ENCODE results near the gene CNGB1. TPM values are rescaled to one million over a fixed set of nuclear protein-coding genes. Genes with fewer than 3 reads are reported as not detected.

CNGB1 gene
- total and polyA plus RNA-seq, 2 of the 13 experiments (the other 11 are each of a cell fraction or from before 2014, with no cell fraction given), result 0.02 to 0.15 TPM

GRCh38 chr16:57915267-57915666 lies 55.7 kb downstream of the CNGB1 start:
- H3K9me3 ChIP-seq (ENCODE audit: low read length), result no peaks in the 10 kb centered on the region
- no peaks in the 10 kb centered on the region for H3K79me2 ChIP-seq (ENCODE audit: insufficient read depth, low read length)
- no peak for TF ChIP-seq HNF1A (IDR thresholded peaks at IDR 0.05; ENCODE audit: low read depth)
- TF ChIP-seq HNF1A (CRISPR knock-in tag; IDR thresholded peaks at IDR 0.05; ENCODE audit: borderline replicate concordance), result no peak
- TF ChIP-seq PITX1 (CRISPR knock-in tag; IDR thresholded peaks at IDR 0.05), result no peak
- no peak for TF ChIP-seq NFE2L2 (IDR thresholded peaks at IDR 0.05; ENCODE audit: low read length)
- no peak for TF ChIP-seq NONO (IDR thresholded peaks at IDR 0.05)
- TF ChIP-seq NONO (CRISPR knock-in tag; conservative IDR thresholded peaks at IDR 0.05), result no peak
- no peak for TF ChIP-seq POLR2AphosphoS5 (IDR thresholded peaks at IDR 0.05; ENCODE audit: low read depth, low read length)
- TF ChIP-seq ZSCAN30 (CRISPR knock-in tag; IDR thresholded peaks at IDR 0.05), result no peak
- TF ChIP-seq SP1 (IDR thresholded peaks at IDR 0.05), result no peak
- TF ChIP-seq SP1 (CRISPR knock-in tag; IDR thresholded peaks at IDR 0.05), result no peak
- no peak overlapping the region for H3K9ac ChIP-seq (ENCODE audit: insufficient read depth, low read depth, low read length)
- no peak overlapping the region for H3K4me2 ChIP-seq (ENCODE audit: low read depth, low read length)
- CTCF ChIA-PET (ENCODE audit: low intra/inter-chr PET ratio, low total read pairs), result no interaction called here
- no peak for FAIRE-seq
- H3K36me3 ChIP-seq (replicated peaks in 1 of 2; ENCODE audit: control insufficient read depth in 1 of 2, insufficient read depth in 2 of 2, low read length in 2 of 2), result no peaks in the 10 kb centered on the region
- no peak overlapping the region for H3K27ac ChIP-seq (ENCODE audit: extremely low read length, insufficient read depth, low read length)
- no peak for ATAC-seq
- H3K4me1 ChIP-seq (ENCODE audit: insufficient read depth, low read length), result no peaks in the 10 kb centered on the region
- DNase-seq (ENCODE audit: low spot score), result no peak
- no TSS peak for BruUV-seq (replicated peaks)
- H3K27me3 ChIP-seq (ENCODE audit: control insufficient read depth in 1 of 2, insufficient read depth in 2 of 2, low read length in 2 of 2), result peaks cover 3 to 21% of the 10 kb centered on the region in 2 experiments; a peak in 3 of 5 replicates
- POLR2A ChIA-PET, result no interaction called here
- H4K20me1 ChIP-seq (ENCODE audit: insufficient read depth, low read length), result no peaks in the 10 kb centered on the region
- 50% methylated on average over 9 of the region's 9 CpGs for WGBS (ENCODE audit: low lambda C conversion rate)
- H3K4me3 ChIP-seq (replicated peaks in 1 of 3; ENCODE audit: insufficient read depth in 1 of 3, low read depth in 2 of 3, low read length in 3 of 3), result no peak overlapping the region
- no peak overlapping the region for H2AFZ ChIP-seq (ENCODE audit: low read length)
- in situ Hi-C loops (cut with HindIII; ENCODE audit: extremely low pct_ligation_motif_present, low pct_unique_long_range_greater_than_20kb) (no loop called here), intact Hi-C loops (cut with micrococcal nuclease; ENCODE audit: unreplicated experiment) (no loop called here)

All from HepG2 (cell line).